ENCODE data around the gene CCDC122.

- TF ChIP-seq, protein P1, sequence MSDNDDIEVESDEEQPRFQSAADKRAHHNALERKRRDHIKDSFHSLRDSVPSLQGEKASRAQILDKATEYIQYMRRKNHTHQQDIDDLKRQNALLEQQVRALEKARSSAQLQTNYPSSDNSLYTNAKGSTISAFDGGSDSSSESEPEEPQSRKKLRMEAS (IDR thresholded peaks at IDR 0.05): peak; percentile 63
- no peak; the same call in 2 of the 3 replicates for TF ChIP-seq SMC3 (IDR thresholded peaks at IDR 0.05)
- TF ChIP-seq POLR2A (IDR thresholded peaks at IDR 0.05; ENCODE audit: low read length): no peak
- TF ChIP-seq RAD21 (conservative IDR thresholded peaks at IDR 0.05 in 1 of 2, IDR thresholded peaks at IDR 0.05 in 1 of 2): peak in 1 of 2 experiments; percentile 15; a peak in 1 of 5 replicates
- peak; percentile 11; the same call in 2 of the 3 replicates for TF ChIP-seq CTCF (IDR thresholded peaks at IDR 0.05)
- no peak for TF ChIP-seq JUN (IDR thresholded peaks at IDR 0.05)
- no peak for TF ChIP-seq EHMT2 (IDR thresholded peaks at IDR 0.05; ENCODE audit: low read depth)
- no peak for TF ChIP-seq FOSL2 (IDR thresholded peaks at IDR 0.05)
- no peak for TF ChIP-seq FOSL2 (CRISPR knock-in tag; IDR thresholded peaks at IDR 0.05)
- TF ChIP-seq, protein P2, sequence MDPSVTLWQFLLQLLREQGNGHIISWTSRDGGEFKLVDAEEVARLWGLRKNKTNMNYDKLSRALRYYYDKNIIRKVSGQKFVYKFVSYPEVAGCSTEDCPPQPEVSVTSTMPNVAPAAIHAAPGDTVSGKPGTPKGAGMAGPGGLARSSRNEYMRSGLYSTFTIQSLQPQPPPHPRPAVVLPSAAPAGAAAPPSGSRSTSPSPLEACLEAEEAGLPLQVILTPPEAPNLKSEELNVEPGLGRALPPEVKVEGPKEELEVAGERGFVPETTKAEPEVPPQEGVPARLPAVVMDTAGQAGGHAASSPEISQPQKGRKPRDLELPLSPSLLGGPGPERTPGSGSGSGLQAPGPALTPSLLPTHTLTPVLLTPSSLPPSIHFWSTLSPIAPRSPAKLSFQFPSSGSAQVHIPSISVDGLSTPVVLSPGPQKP (IDR thresholded peaks at IDR 0.05; ENCODE audit: low read depth, low read length): no peak
- no peak for TF ChIP-seq KDM1A (IDR thresholded peaks at IDR 0.05; ENCODE audit: low read depth)
- no peak for TF ChIP-seq CBX2 (IDR thresholded peaks at IDR 0.05; ENCODE audit: borderline replicate concordance, low read depth)
- TF ChIP-seq NPAS2 (CRISPR knock-in tag; IDR thresholded peaks at IDR 0.05; ENCODE audit: borderline replicate concordance): no peak
- TF ChIP-seq, protein P3, sequence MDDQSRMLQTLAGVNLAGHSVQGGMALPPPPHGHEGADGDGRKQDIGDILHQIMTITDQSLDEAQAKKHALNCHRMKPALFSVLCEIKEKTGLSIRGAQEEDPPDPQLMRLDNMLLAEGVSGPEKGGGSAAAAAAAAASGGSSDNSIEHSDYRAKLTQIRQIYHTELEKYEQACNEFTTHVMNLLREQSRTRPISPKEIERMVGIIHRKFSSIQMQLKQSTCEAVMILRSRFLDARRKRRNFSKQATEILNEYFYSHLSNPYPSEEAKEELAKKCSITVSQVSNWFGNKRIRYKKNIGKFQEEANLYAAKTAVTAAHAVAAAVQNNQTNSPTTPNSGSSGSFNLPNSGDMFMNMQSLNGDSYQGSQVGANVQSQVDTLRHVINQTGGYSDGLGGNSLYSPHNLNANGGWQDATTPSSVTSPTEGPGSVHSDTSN (IDR thresholded peaks at IDR 0.05): no peak
- no peak for TF ChIP-seq MAZ (IDR thresholded peaks at IDR 0.05; ENCODE audit: borderline replicate concordance, low read depth, low read length)
Observed at GRCh38 chr13:43786766-43787517, 92.6 kb downstream of the CCDC122 start, which contains the start of gene ENOX1.

Measured in A549 (cell line).